ENCODE measurements around the gene BACH2. TPM values are rescaled to one million over a fixed set of nuclear protein-coding genes. Genes with fewer than 3 reads are reported as not detected.

BACH2 gene
- total RNA-seq, 1 experiment from 2014 or later: 3.3 TPM

DNA sequence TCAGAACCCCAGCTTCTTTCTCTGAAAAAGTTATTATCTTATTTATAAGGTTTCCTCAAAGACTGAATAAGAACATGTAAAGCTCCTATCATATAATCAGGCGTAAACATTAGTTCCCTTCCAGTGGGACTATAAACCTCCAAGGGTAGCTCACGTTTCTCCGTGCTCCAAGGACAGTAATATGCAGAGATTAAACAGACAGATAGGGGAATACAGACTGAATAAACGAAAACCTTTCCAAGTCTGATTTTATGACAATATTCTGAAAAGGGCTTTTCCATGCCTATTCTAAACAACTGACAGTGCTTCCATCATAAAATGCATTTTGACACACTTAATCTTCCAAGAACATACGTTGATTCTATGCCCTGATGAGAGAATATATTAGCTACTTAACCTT is 22.8 kb downstream of the BACH2 start (continued):
- TF ChIP-seq, protein P1, sequence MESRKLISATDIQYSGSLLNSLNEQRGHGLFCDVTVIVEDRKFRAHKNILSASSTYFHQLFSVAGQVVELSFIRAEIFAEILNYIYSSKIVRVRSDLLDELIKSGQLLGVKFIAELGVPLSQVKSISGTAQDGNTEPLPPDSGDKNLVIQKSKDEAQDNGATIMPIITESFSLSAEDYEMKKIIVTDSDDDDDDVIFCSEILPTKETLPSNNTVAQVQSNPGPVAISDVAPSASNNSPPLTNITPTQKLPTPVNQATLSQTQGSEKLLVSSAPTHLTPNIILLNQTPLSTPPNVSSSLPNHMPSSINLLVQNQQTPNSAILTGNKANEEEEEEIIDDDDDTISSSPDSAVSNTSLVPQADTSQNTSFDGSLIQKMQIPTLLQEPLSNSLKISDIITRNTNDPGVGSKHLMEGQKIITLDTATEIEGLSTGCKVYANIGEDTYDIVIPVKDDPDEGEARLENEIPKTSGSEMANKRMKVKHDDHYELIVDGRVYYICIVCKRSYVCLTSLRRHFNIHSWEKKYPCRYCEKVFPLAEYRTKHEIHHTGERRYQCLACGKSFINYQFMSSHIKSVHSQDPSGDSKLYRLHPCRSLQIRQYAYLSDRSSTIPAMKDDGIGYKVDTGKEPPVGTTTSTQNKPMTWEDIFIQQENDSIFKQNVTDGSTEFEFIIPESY (IDR thresholded peaks at IDR 0.05; ENCODE audit: extremely low read depth, insufficient replicate concordance, low read length): no peak
- TF ChIP-seq EZH2phosphoT487 (IDR thresholded peaks at IDR 0.05; ENCODE audit: borderline replicate concordance): no peak

DNA sequence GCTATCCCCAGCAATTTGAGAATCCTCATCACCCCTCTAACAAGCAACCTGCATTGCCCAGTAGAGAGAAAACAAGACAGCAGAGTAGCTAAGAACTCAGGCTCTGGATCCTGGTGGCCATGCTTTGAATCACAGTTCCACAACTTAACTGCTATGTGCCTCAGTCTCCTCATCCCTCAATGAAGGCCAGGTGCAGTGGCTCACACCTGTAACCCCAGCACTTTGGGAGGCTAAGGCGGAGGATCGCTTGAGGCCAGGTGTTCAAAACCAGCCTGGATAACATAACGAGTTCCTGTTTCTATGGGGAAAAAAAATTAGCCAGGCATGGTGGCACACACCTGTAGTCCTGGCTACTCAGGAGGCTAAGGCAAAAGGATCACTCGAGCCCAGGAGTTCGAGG is 23.7 kb downstream of the BACH2 start:
- no peaks in the 10 kb centered on the region for H3K4me1 ChIP-seq (ENCODE audit: control insufficient read depth in 1 of 2, insufficient read depth in 2 of 2, low read length in 2 of 2)
- H3K36me3 ChIP-seq (ENCODE audit: control insufficient read depth in 1 of 2, insufficient read depth in 2 of 2, low read length in 2 of 2): no peaks in the 10 kb centered on the region
- ChIA-PET CTCF (no interaction called here), POLR2A (no interaction called here), RAD21 (ENCODE audit: low non-redundant PET in 1 of 2, low total read pairs in 2 of 2, uncharacterized antibody in 2 of 2, unreplicated experiment in 2 of 2) (no interaction called here)
- no TSS peak for BruUV-seq (replicated peaks)
- H3K4me3 ChIP-seq (replicated peaks in 1 of 2; ENCODE audit: low read depth in 1 of 2, low read length in 2 of 2): no peak overlapping the region
- H3K9me2 ChIP-seq (ENCODE audit: insufficient read depth): no peaks in the 10 kb centered on the region
- H3K9me3 ChIP-seq (ENCODE audit: control insufficient read depth in 1 of 2, insufficient read depth in 1 of 2, low read depth in 1 of 2, low read length in 2 of 2): no peaks in the 10 kb centered on the region
- no peak overlapping the region for H2AFZ ChIP-seq (ENCODE audit: low read depth, low read length, poor library complexity, severe bottlenecking)
- no peaks in the 10 kb centered on the region for H4K20me1 ChIP-seq (ENCODE audit: insufficient read depth)
- H3K4me2 ChIP-seq (ENCODE audit: low read length): no peak overlapping the region
- no peak for DNase-seq (ENCODE audit: low read depth, low spot score)
- no peak overlapping the region for H3K27ac ChIP-seq (ENCODE audit: low read depth, low read length)
- no peak for ATAC-seq
- H3K27me3 ChIP-seq (ENCODE audit: insufficient read depth, low read length): no peaks in the 10 kb centered on the region
- H3K9ac ChIP-seq (ENCODE audit: low read length): no peak overlapping the region
- intact Hi-C loops (cut with micrococcal nuclease): no loop called here
- no peaks in the 10 kb centered on the region for H3K79me2 ChIP-seq (ENCODE audit: insufficient read depth, low read length)
- TF ChIP-seq, protein P1 (IDR thresholded peaks at IDR 0.05; ENCODE audit: extremely low read depth, insufficient replicate concordance, low read length): no peak
- no peak for TF ChIP-seq RAD21 (IDR thresholded peaks at IDR 0.05; ENCODE audit: low read depth)
- TF ChIP-seq FOSL1 (IDR thresholded peaks at IDR 0.05; ENCODE audit: low read depth): no peak
- no peak for TF ChIP-seq SP1 (IDR thresholded peaks at IDR 0.05; ENCODE audit: low read depth)
- TF ChIP-seq, protein P2, sequence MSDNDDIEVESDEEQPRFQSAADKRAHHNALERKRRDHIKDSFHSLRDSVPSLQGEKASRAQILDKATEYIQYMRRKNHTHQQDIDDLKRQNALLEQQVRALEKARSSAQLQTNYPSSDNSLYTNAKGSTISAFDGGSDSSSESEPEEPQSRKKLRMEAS (IDR thresholded peaks at IDR 0.05): no peak
- no peak for TF ChIP-seq EGR1 (IDR thresholded peaks at IDR 0.05; ENCODE audit: low read depth)
- TF ChIP-seq YY1 (IDR thresholded peaks at IDR 0.05; ENCODE audit: extremely low read depth, insufficient replicate concordance, low read depth, low read length): no peak
- TF ChIP-seq, protein P3, sequence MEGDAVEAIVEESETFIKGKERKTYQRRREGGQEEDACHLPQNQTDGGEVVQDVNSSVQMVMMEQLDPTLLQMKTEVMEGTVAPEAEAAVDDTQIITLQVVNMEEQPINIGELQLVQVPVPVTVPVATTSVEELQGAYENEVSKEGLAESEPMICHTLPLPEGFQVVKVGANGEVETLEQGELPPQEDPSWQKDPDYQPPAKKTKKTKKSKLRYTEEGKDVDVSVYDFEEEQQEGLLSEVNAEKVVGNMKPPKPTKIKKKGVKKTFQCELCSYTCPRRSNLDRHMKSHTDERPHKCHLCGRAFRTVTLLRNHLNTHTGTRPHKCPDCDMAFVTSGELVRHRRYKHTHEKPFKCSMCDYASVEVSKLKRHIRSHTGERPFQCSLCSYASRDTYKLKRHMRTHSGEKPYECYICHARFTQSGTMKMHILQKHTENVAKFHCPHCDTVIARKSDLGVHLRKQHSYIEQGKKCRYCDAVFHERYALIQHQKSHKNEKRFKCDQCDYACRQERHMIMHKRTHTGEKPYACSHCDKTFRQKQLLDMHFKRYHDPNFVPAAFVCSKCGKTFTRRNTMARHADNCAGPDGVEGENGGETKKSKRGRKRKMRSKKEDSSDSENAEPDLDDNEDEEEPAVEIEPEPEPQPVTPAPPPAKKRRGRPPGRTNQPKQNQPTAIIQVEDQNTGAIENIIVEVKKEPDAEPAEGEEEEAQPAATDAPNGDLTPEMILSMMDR (IDR thresholded peaks at IDR 0.05 in 2 of 3, conservative IDR thresholded peaks at IDR 0.05 in 1 of 3; ENCODE audit: borderline replicate concordance in 1 of 3, insufficient read depth in 1 of 3, low read depth in 2 of 3, low read length in 2 of 3): no peak
- no peak for TF ChIP-seq TCF7L2 (IDR thresholded peaks at IDR 0.05; ENCODE audit: borderline replicate concordance, extremely low read depth, insufficient read depth, insufficient read length)
- TF ChIP-seq, protein P4, sequence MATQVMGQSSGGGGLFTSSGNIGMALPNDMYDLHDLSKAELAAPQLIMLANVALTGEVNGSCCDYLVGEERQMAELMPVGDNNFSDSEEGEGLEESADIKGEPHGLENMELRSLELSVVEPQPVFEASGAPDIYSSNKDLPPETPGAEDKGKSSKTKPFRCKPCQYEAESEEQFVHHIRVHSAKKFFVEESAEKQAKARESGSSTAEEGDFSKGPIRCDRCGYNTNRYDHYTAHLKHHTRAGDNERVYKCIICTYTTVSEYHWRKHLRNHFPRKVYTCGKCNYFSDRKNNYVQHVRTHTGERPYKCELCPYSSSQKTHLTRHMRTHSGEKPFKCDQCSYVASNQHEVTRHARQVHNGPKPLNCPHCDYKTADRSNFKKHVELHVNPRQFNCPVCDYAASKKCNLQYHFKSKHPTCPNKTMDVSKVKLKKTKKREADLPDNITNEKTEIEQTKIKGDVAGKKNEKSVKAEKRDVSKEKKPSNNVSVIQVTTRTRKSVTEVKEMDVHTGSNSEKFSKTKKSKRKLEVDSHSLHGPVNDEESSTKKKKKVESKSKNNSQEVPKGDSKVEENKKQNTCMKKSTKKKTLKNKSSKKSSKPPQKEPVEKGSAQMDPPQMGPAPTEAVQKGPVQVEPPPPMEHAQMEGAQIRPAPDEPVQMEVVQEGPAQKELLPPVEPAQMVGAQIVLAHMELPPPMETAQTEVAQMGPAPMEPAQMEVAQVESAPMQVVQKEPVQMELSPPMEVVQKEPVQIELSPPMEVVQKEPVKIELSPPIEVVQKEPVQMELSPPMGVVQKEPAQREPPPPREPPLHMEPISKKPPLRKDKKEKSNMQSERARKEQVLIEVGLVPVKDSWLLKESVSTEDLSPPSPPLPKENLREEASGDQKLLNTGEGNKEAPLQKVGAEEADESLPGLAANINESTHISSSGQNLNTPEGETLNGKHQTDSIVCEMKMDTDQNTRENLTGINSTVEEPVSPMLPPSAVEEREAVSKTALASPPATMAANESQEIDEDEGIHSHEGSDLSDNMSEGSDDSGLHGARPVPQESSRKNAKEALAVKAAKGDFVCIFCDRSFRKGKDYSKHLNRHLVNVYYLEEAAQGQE (IDR thresholded peaks at IDR 0.05; ENCODE audit: low read depth): no peak
- no peak for TF ChIP-seq EZH2 (IDR thresholded peaks at IDR 0.05)
- no peak for TF ChIP-seq ZNF274 (IDR thresholded peaks at IDR 0.05; ENCODE audit: low read depth, low read length)
- TF ChIP-seq EZH2phosphoT487 (IDR thresholded peaks at IDR 0.05; ENCODE audit: borderline replicate concordance): no peak
- no peak for TF ChIP-seq SRF (IDR thresholded peaks at IDR 0.05; ENCODE audit: low read depth)
- no peak for TF ChIP-seq CBX3 (IDR thresholded peaks at IDR 0.05; ENCODE audit: low read depth)

Measured in HCT116 (cell line).